ENCODE data around the gene TM9SF4.

TM9SF4 gene

GRCh38 chr20:32215147-32215546, 105.6 kb downstream of the TM9SF4 start:
- DNase-seq: no peak

DNA sequence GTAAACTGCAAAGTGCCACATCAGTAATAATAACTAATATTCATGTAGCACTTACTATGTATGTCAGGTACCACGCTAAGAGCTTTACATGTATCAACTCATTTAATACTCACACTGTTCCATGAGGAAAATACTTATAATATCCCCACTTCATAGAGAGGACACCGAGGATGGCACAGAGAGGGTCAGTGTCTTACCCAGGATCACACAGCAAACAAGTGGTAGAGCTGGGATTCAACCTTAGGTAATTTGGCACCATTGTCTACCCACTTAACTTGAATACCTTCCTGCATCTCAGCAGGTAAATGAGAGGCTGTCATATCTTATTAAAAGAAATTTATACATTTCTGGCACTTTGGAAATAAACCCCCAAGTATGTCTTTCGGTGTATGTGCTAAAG, 106.2 kb downstream of the TM9SF4 start:
- DNase-seq: no peak

DNA sequence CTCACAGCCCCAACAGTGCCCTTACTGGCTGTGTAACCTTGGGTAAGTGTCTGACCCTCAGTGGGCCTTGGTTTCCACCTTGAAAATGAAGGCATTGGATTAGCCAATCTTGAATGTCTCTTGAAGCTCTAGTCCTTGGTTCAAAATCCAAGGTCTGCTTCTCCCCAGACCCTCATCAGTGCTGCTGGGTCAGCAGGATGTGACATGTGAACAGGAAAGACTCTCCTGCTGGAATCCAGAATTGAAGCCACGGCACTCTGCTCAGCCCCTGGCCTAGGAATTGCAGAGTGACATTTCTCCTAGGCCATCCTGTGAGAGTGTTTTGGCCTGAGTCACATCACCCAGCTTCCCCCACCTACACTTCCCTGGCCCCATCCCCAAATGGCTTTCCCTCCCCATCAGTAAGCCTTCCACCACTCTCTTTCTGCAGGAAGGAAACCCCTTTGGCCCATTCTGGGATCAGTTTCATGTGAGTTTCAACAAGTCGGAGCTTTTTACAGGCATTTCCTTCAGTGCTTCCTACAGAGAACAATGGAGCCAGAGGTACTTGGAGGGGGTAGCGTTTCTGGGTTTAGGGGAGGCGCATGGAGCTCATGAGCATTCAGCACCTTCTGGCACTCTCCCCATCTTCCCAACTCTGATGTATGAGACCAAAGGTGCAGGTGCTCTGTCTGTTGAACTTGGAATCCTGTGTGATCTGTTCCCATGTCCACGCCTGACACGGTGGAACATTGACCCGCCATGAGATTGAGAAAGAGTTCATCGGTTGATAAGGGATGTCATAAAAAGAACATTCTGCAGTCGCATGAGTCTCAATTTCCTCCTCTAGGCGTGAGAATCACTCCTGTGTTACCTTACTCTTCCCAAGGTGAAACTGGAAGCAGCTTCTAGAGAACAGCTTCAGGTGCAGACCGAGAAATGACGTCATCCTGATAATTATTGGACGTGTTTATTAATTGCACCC, 106.9 kb downstream of the TM9SF4 start:
- DNase-seq: no peak
